GM23338 (cell line): ENCODE data around the gene STXBP2. TPM values are rescaled to one million over a fixed set of nuclear protein-coding genes. Genes with fewer than 3 reads are reported as not detected.

Experiments used
- ATAC-seq: fragments of 200-7000 bp; cut with Tn5 transposase; 3 replicates; pipeline ENCODE4 v1.9.1; 2020
- DNase-seq: peaks from one replicate; pipeline ENCODE4 v3.0.0-alpha.2; 2015; ENCODE audit warnings: low spot score
- H2AFZ ChIP-seq: fragments of 200-600 bp; sonication (generic); 2 replicates; pipeline ENCODE4 v1.8.0; 2016; ENCODE audit warnings: antibody characterized with exemption, mild to moderate bottlenecking, moderate library complexity
- H3F3A ChIP-seq: fragments of 200-600 bp; sonication (generic); replicated peaks from 2 replicates; pipeline ENCODE4 v1.8.0; 2017; ENCODE audit warnings: antibody characterized with exemption, mixed run types, low read depth
- H3K27ac ChIP-seq: fragments of 200-600 bp; sonication (generic); 2 replicates; pipeline ENCODE4 v1.6.1; 2016; ENCODE audit warnings: low read depth
- H3K27me3 ChIP-seq: fragments of 200-600 bp; sonication (generic); 2 replicates; pipeline ENCODE4 v1.8.0; 2016; ENCODE audit warnings: mild to moderate bottlenecking, mixed run types, moderate library complexity; ENCODE audit not compliant: insufficient read depth
- H3K36me3 ChIP-seq: fragments of 200-600 bp; sonication (generic); 2 replicates; pipeline ENCODE4 v1.8.0; 2016; ENCODE audit warnings: mild to moderate bottlenecking; ENCODE audit not compliant: insufficient read depth
- H3K4me1 ChIP-seq: fragments of 200-600 bp; sonication (generic); 2 replicates; pipeline ENCODE4 v1.8.0; 2016; ENCODE audit warnings: mild to moderate bottlenecking, moderate library complexity; ENCODE audit not compliant: insufficient read depth
- H3K4me2 ChIP-seq: fragments of 200-600 bp; sonication (generic); 2 replicates; pipeline ENCODE4 v1.7.1; 2017; ENCODE audit warnings: mixed run types
- H3K4me3 ChIP-seq: fragments of 200-600 bp; sonication (generic); 2 replicates; pipeline ENCODE4 v1.6.1; 2016; ENCODE audit warnings: mixed run types
- H3K79me2 ChIP-seq: fragments of 200-600 bp; sonication (generic); replicated peaks from 2 replicates; pipeline ENCODE4 v1.8.0; 2017; ENCODE audit warnings: mild to moderate bottlenecking; ENCODE audit not compliant: insufficient read depth
- H3K9me2 ChIP-seq: fragments of 200-600 bp; sonication (generic); 2 replicates; pipeline ENCODE4 v1.8.0; 2017; ENCODE audit not compliant: insufficient read depth
- H4K20me1 ChIP-seq: fragments of 200-600 bp; sonication (generic); replicated peaks from 2 replicates; pipeline ENCODE4 v1.8.0; 2017; ENCODE audit warnings: mild to moderate bottlenecking; ENCODE audit not compliant: insufficient read depth
- H3K27ac Mint-ChIP-seq: 2 replicates; pipeline ENCODE4 v1.8.0; 2020; ENCODE audit warnings: inconsistent platforms, mild to moderate bottlenecking, moderate library complexity, mixed read lengths
- H3K27me3 Mint-ChIP-seq: 3 replicates; pipeline ENCODE4 v1.8.0; 2022; ENCODE audit warnings: low read depth, mild to moderate bottlenecking, moderate library complexity, mixed read lengths, inconsistent platforms; ENCODE audit not compliant: insufficient read depth, poor library complexity
- H3K36me3 Mint-ChIP-seq: 3 replicates; pipeline ENCODE4 v1.8.0; 2021; ENCODE audit warnings: low read depth, mild to moderate bottlenecking, inconsistent platforms, moderate library complexity, mixed read lengths
- H3K4me1 Mint-ChIP-seq: 3 replicates; pipeline ENCODE4 v1.8.0; 2020; ENCODE audit warnings: mild to moderate bottlenecking, inconsistent platforms, mixed read lengths
- H3K4me3 Mint-ChIP-seq: 3 replicates; pipeline ENCODE4 v1.8.0; 2021; ENCODE audit warnings: moderate library complexity, mild to moderate bottlenecking, inconsistent platforms, mixed read lengths
- H3K9me3 Mint-ChIP-seq: 3 replicates; pipeline ENCODE4 v1.8.0; 2020; ENCODE audit warnings: moderate library complexity, mild to moderate bottlenecking, inconsistent platforms, mixed read lengths
- CREB1 ChIP-seq: fragments of 250-450 bp; sonication (Bioruptor Pico); IDR thresholded peaks from 2 replicates; pipeline ENCODE4 v1.5.0; 2020; ENCODE audit warnings: low read depth, mild to moderate bottlenecking, moderate library complexity
- CTCF ChIP-seq, 2 experiments: fragments of 200-600 bp in 1 of 2; sonication (generic) in 1 of 2; conservative IDR thresholded peaks; 2 replicates each; pipeline versions ENCODE4 v1.5.1 to v1.6.1; 2016 to 2017; ENCODE audit warnings: antibody characterized with exemption in 2 of 2, low read depth in 2 of 2, mild to moderate bottlenecking in 2 of 2, moderate library complexity in 1 of 2
- ETS1 ChIP-seq: IDR thresholded peaks from 2 replicates; pipeline ENCODE4 v1.6.1; 2016; ENCODE audit warnings: antibody characterized with exemption
- JUNB ChIP-seq: IDR thresholded peaks from one replicate; pipeline ENCODE4 v1.6.1; 2016; ENCODE audit warnings: antibody characterized with exemption; ENCODE audit not compliant: unreplicated experiment
- NANOG ChIP-seq: IDR thresholded peaks from 2 replicates; pipeline ENCODE4 v1.6.1; 2016; ENCODE audit warnings: antibody characterized with exemption, borderline replicate concordance
- REST ChIP-seq: IDR thresholded peaks from one replicate; pipeline ENCODE4 v1.6.1; 2018; ENCODE audit warnings: antibody characterized with exemption; ENCODE audit not compliant: unreplicated experiment
- STAT1 ChIP-seq: IDR thresholded peaks from one replicate; pipeline ENCODE4 v1.6.1; 2016; ENCODE audit warnings: antibody characterized with exemption; ENCODE audit not compliant: unreplicated experiment
- ZNF114 ChIP-seq: fragments of 250-450 bp; sonication (Bioruptor Pico); IDR thresholded peaks from 2 replicates; pipeline ENCODE4 v1.5.0; 2020; ENCODE audit warnings: mild to moderate bottlenecking, moderate library complexity
- polyA plus RNA-seq: library from polyadenylated mRNA; unstranded; fragments of >200 nt; fragmentation: Nextera tagmentation; extraction: Ambion mirVana; gene quantifications from 2 replicates; pipeline ENCODE4 v1.2.1, GENCODE V29; 2016
- total RNA-seq: library from RNA; depleted of rRNA; stranded (reverse); fragments of >200 nt; shearing (Covaris generic); gene quantifications from 2 replicates; pipeline ENCODE4 v1.2.3, GENCODE V29; 2014

STXBP2 gene
- total and polyA plus RNA-seq, 2 experiments from 2014 or later, result 42.6 to 55.8 TPM

GRCh38 chr19:7635670-7636069 is 1.2 kb upstream of the STXBP2 start:
- no peaks in the 10 kb centered on the region for H3K36me3 Mint-ChIP-seq
- no peaks in the 10 kb centered on the region; the same call in 1 of the 2 replicates for H4K20me1 ChIP-seq
- peaks cover 22% of the 10 kb centered on the region for H3K27me3 Mint-ChIP-seq
- H3F3A ChIP-seq, result peaks cover 9% of the 10 kb centered on the region
- no peaks in the 10 kb centered on the region for H3K36me3 ChIP-seq
- H3K27ac Mint-ChIP-seq, result no peak overlapping the region
- H3K4me3 Mint-ChIP-seq, result peak overlapping the region; percentile 75; the same call in 2 of the 3 replicates
- no peak for ATAC-seq
- no peak for DNase-seq
- H3K79me2 ChIP-seq, result peaks cover 4% of the 10 kb centered on the region
- no peaks in the 10 kb centered on the region for H3K9me2 ChIP-seq
- H3K27me3 ChIP-seq, result peaks cover 24% of the 10 kb centered on the region
- peaks cover 2% of the 10 kb centered on the region; the same call in 1 of the 3 replicates for H3K4me1 Mint-ChIP-seq
- H3K27ac ChIP-seq, result no peak overlapping the region
- no peaks in the 10 kb centered on the region; the same call in 2 of the 3 replicates for H3K9me3 Mint-ChIP-seq
- peaks cover 3% of the 10 kb centered on the region; the same call in 1 of the 2 replicates for H3K4me1 ChIP-seq
- no peak overlapping the region for H3K4me2 ChIP-seq
- TF ChIP-seq REST (no peak), JUNB (no peak), CTCF (conservative IDR thresholded peaks at IDR 0.05; ENCODE audit: low read depth in 2 of 2) (no peak), ETS1 (no peak)
- no peak overlapping the region for H2AFZ ChIP-seq
- no peak overlapping the region for H3K4me3 ChIP-seq

- H3K36me3 Mint-ChIP-seq, result no peaks in the 10 kb centered on the region
- ATAC-seq (no peak), DNase-seq (no peak)
- no peaks in the 10 kb centered on the region; the same call in 2 of the 3 replicates for H3K9me3 Mint-ChIP-seq
- H3K79me2 ChIP-seq, result no peaks in the 10 kb centered on the region
- peak overlapping the region; percentile 72 for H3K4me2 ChIP-seq
- no peaks in the 10 kb centered on the region for H3K4me1 ChIP-seq
- no peaks in the 10 kb centered on the region; the same call in 1 of the 2 replicates for H4K20me1 ChIP-seq
- H3K4me3 Mint-ChIP-seq, result peak overlapping the region; percentile 75
- H3K27me3 Mint-ChIP-seq, result peaks cover 22% of the 10 kb centered on the region
- H3K27ac ChIP-seq, result no peak overlapping the region
- no peaks in the 10 kb centered on the region; the same call in 2 of the 3 replicates for H3K4me1 Mint-ChIP-seq
- no peak overlapping the region for H3K27ac Mint-ChIP-seq
- H3F3A ChIP-seq, result peaks cover 9% of the 10 kb centered on the region
- H3K4me3 ChIP-seq, result peak overlapping the region; percentile 81; the same call in 1 of the 2 replicates
- H3K9me2 ChIP-seq, result no peaks in the 10 kb centered on the region
- peaks cover 24% of the 10 kb centered on the region for H3K27me3 ChIP-seq
- H2AFZ ChIP-seq, result peak overlapping the region; percentile 90; the same call in 1 of the 2 replicates
- no peaks in the 10 kb centered on the region for H3K36me3 ChIP-seq
- TF ChIP-seq ETS1 (no peak), NANOG (no peak), JUNB (no peak), CREB1 (no peak), ZNF114 (CRISPR knock-in tag) (no peak), STAT1 (no peak), REST (no peak)
Observed at GRCh38 chr19:7636317-7636690, 606 bp upstream of the STXBP2 start.
